ENCODE data around the gene TCF4.

The TCF4 gene

GRCh38 chr18:55265984-55266383 lies 322.0 kb downstream of the TCF4 start:
- DNase-seq (ENCODE audit: low read depth, low spot score), result no peak

DNA sequence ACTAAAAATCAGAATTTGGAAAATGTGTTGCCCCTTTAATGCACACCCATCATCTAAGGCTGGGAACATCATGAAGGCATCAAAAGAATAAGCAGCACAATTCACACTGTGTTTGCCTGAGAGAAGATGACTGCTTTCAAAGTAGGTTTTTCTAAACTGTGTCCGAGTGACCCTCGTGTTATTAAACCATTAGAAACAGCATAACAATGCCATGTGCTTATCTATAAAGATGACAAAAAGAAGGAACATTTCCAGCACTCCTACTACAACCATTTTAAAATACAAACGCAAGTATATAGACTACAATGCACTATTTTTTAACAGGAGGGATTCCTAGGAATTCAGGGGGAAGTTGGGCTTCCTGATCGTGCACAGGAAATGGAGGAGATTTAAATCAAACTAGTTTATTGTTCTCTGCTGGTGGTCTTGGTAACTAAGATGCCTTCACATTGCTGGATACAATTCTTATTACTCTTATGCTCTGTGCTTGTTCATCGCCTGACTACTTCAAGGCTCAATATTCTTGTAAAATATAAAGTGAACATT lies 322.8 kb downstream of the TCF4 start:
- no peak for DNase-seq (ENCODE audit: low read depth, low spot score)

DNA sequence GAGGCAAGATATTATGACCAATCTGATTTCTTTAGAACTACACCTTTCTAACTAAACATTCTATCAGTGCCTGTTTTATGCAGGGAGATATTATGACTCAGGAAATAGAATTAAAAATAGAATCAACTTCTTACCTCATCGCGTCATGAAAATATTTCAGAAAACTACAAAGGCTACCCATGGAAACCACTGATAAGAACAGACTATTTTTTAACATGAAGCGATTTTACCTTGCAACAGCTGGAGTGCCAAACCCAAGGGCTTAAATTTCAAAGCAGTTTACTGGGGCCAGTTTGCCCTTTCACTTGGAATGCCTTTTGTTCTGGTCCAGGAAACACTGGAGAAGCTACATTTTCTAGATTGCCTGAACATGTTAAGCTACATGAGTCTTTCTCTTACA lies 323.9 kb downstream of the TCF4 start:
- no peak for DNase-seq (ENCODE audit: low read depth, low spot score)

GRCh38 chr18:55262021-55262560 lies 325.9 kb downstream of the TCF4 start:
- DNase-seq (ENCODE audit: low read depth, low spot score), result no peak

- no peak for DNase-seq (ENCODE audit: low read depth, low spot score)
These were observed 326.7 kb downstream of the TCF4 start for GRCh38 chr18:55261253-55261652.

DNA sequence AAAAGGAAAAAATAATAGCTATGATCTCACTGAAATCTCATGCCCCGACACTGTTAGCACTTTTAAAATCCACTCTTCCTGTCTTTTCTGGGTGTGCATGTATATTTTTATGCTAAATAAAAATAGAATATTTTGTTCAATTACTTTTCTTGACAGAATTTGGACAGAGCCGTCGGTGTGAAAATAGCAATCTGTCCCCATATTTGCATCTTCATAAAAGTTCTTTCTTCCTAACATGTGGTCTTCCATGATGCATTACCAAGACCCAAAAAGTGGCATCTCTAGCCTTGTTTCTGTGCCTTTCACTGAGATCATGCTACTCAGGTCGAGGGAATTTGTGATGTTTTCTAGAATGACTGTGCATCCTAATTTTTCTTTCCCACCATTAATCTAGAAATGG lies 329.9 kb downstream of the TCF4 start:
- DNase-seq (ENCODE audit: low read depth, low spot score), result no peak

DNA sequence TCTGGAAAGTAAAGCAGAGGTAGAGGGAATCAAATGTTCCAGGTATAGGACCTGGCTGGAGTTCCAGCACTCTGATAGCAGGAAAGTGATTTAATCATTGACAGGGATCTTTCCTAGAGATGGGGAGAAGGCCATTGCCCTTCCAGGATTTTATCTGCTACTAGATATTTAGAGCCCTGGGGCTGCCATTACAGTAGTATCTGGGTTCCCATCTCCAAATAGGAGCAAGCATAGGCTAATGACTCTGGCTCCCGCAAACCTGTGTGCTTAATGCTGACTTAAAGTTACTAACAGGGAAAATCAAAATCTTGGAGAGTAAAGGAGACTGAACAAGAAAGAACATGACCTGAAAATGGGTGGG lies 331.1 kb downstream of the TCF4 start:
- DNase-seq (ENCODE audit: low read depth, low spot score), result no peak

DNA sequence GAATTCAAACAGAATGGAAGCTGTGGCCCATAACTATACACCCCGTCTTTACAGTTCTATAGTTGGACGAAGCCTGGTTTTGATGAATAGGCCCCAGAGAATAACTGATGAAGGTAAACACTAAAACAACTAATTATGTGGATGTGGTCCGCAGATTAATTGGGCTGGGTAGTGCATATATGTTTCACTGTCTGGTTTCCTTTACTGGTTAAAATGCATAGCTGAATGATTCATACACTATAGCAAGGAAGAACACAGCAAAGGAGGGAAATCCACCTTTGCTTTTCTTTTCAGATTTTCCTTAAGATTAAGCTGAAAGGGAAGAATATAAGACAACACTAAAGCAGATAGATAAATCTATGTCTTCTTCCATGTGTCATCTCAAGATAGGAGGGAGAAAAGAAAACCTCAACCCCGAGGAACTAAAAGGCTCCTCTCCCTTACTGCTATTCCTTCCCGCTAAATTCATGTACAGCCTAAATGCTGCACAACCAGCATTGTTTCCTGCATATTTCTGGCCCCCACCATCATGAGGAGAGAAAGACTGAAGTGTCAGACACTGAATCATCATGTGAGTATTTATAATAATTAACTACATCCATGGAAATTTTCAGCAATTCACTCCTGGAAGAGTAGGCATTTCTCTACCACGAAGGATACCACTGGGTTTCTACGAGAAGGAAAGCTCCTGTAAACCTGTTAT lies 331.6 kb downstream of the TCF4 start:
- no peak for DNase-seq (ENCODE audit: low read depth, low spot score)

DNA sequence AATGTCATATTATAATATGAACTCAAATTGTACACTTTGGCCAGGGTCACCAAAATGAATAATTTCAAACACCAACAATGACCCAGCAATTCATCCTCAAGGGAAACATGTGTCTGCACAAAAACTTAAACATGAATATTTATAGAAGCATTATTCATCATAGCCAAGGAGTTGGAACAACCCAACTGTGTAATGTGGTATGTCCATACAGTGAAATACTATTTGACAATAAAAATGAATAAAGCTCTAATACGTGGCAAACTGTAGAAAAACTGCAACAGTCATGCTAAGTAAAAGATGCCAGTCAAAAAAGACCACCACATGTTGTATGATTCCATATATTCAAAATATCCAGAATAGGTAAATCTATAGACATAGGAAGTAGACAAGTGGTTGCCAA lies 334.2 kb downstream of the TCF4 start:
- no peak for DNase-seq (ENCODE audit: low read depth, low spot score)

DNA sequence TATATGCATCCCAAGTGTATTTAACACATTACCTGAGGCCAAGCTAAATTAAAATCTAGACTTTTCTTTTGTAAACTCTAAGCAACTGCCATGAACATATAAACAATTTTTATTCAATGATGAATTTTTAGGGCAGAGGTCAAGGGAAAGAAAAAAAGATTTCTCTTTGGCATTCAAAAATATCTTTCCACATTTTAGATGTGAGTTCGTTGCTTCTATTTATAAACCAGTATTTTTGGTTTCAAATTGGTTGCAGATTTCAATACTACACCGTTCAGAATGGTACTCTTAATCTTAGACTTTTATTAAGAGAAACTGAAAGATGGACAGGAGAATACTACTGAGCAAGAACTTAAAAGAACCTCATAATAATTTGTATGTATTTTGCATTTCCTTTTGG lies 335.1 kb downstream of the TCF4 start:
- no peak for DNase-seq (ENCODE audit: low read depth, low spot score)

- DNase-seq (ENCODE audit: low read depth, low spot score), result no peak
These were observed 335.8 kb downstream of the TCF4 start for GRCh38 chr18:55252053-55252675.

DNA sequence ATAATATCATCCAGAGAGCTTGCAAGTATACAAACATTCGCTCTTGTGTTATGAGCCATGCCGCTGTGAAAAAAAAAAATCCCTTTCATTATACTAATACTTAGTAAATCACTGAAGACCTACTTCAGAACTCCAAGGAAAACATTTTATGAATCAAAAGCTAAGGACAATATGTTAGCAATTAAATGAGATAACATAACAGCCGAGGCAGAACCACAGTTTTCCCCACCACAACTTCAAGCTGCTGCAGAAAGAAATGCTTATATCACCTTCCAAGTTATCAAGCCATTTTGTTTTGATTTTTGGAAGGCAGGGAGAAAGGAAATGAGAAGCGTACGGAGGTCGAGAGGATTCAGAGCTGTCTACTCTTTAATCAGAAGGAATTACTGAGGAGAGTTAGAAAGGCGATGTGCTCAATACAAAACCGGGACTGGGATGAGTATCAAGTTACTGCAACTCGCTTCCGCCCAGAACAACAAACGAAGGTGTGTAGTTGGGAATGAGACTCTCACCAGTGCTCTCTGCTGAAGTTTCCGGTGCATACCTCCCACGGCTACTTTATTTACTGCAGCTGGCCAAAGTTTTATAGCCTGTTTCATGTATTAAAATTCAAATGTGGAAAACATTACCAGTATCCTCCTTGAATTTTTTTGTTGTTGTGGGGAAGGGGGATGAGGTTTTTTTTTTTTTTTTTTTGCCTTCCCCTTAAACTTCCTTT lies 336.6 kb downstream of the TCF4 start:
- DNase-seq (ENCODE audit: low read depth, low spot score), result no peak

DNA sequence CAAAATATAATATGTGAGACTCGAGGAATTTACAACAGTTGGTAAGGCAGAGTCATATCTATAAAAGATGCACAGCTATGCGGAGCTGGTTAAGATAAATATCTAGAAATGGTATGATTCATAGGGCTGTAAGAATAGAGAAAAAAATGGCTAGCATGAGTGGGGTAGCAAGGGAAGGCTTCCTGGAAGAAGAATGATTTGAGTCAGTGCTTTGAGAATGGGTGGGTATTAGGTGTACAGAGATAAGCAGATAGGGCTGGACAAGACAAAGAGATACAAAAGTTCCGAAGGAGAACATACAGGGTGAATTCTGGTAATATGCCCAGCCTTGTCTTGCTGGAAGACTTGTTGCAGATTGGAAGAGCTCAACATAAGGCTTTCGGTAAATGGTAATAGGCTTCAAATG lies 337.2 kb downstream of the TCF4 start:
- DNase-seq (ENCODE audit: low read depth, low spot score), result no peak

- DNase-seq (ENCODE audit: low read depth, low spot score), result no peak
These were observed 338.4 kb downstream of the TCF4 start for GRCh38 chr18:55249550-55249949.

GRCh38 chr18:55248495-55248894 lies 339.5 kb downstream of the TCF4 start:
- DNase-seq (ENCODE audit: low read depth, low spot score), result no peak

DNA sequence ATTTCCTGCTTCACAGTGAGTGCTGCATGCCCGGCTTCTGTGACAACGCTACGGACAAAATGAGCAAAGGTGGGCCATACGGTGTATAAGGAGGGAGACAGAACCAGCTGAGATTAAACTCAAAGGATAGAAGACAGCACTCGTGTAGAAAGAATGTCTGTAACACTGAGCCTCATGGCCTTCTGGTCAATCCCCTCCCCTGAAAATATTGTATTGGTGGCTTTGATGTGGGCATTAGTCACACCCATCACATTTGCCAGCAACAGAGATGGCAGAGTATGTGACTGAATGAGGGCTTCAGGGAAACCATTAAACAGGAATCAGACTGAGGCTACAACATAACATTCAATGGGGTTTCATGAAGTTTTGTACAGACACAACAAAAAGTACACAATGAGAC lies 341.0 kb downstream of the TCF4 start:
- DNase-seq (ENCODE audit: low read depth, low spot score), result no peak

DNA sequence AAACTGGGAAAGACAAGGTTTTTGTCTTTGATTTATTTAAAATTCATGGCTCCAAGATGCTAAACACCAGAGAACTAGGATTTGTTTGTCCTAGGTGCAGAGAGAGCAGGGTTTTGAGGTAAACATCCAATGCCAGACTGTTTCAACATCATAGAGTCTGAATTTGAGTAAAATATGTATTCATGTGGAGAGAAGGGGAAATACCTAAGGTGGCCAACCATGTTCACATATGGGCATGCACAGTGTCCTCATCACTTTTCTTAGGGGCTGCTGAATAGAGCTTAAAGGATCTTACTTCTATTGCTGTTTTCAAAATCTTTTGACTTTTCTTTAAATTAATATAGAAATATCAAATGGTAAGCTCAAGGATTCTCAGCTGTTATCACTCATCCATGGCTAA lies 341.7 kb downstream of the TCF4 start:
- no peak for DNase-seq (ENCODE audit: low read depth, low spot score)

DNA sequence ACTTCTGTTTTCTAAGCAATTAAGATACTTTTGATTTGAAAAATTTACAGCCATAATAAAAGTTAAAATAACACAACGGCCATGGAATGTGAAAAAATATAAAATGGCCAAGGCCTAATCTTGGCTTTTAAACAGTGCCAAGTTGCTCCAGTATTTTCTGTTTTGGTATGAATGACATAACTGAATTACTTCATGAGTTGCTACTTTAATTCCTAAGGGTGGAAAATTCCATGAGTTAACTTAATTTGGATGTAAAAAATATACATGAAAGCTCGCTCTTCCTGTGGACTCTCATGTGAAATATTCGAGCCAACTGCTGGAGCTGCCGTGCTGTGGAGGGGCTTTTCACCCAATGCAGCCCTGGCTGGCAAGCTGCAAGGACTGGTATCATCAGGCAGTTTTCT lies 342.8 kb downstream of the TCF4 start:
- DNase-seq (ENCODE audit: low read depth, low spot score), result no peak

GRCh38 chr18:55244546-55244945 lies 343.4 kb downstream of the TCF4 start:
- no peak for DNase-seq (ENCODE audit: low read depth, low spot score)

DNA sequence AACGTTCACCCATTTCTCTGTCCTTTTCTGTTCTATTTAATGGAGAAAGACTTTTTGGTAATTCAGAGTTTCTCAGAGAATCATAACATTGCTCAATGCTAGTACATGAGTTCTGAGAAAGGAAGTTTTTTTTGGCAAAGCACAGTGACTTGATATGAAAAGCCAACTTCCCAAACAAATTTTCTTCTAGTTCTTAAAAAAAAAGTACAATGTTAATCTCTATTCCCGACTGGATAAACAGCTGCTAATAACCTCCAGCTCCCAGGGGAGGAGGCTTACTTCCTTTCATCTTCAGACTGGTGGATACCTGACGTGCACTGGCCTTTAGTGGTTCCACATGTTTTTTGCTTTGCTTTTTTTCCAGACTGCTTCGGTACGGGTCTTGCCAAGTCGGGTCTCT lies 344.1 kb downstream of the TCF4 start:
- DNase-seq (ENCODE audit: low read depth, low spot score), result no peak

DNA sequence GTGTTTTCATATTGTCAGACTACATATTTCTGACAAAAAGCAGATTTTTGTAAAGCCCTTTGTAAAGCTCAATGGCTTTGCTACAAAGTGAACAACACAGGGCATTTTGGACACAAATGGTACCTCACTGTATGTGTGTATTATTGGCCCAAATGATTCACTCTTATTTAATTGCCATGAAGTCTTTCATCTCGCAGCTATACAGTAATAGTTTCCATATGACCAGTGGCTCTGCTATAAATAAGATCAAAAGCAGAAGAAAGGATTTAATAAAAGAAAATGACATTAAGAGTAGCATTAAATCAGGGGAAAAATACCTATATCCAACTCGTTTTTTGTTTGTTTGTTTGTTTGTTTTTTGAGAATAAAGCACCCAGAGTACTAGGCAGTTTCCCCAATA lies 344.7 kb downstream of the TCF4 start:
- DNase-seq (ENCODE audit: low read depth, low spot score), result no peak

GRCh38 chr18:55240978-55241377 lies 347.0 kb downstream of the TCF4 start:
- no peak for DNase-seq (ENCODE audit: low read depth, low spot score)

- no peak for DNase-seq (ENCODE audit: low read depth, low spot score)
These were observed 348.3 kb downstream of the TCF4 start for GRCh38 chr18:55239740-55240139.

All from activated CD4-positive, CD25-positive, alpha-beta regulatory T cell treated with anti-CD3 and anti-CD28 coated beads, Interleukin-2, amount 50 U/mL, for 16 hours (primary cell).